C4-2B (cell line): ENCODE results near the gene MEF2D.

Source experiments
- CTCF ChIP-seq: fragments of 450-650 bp; conservative IDR thresholded peaks from 2 replicates; pipeline ENCODE4 v1.5.1; 2017; ENCODE audit warnings: mild to moderate bottlenecking
- ZFX ChIP-seq: fragments of 450-650 bp; IDR thresholded peaks from 2 replicates; pipeline ENCODE4 v1.6.1; 2017

DNA sequence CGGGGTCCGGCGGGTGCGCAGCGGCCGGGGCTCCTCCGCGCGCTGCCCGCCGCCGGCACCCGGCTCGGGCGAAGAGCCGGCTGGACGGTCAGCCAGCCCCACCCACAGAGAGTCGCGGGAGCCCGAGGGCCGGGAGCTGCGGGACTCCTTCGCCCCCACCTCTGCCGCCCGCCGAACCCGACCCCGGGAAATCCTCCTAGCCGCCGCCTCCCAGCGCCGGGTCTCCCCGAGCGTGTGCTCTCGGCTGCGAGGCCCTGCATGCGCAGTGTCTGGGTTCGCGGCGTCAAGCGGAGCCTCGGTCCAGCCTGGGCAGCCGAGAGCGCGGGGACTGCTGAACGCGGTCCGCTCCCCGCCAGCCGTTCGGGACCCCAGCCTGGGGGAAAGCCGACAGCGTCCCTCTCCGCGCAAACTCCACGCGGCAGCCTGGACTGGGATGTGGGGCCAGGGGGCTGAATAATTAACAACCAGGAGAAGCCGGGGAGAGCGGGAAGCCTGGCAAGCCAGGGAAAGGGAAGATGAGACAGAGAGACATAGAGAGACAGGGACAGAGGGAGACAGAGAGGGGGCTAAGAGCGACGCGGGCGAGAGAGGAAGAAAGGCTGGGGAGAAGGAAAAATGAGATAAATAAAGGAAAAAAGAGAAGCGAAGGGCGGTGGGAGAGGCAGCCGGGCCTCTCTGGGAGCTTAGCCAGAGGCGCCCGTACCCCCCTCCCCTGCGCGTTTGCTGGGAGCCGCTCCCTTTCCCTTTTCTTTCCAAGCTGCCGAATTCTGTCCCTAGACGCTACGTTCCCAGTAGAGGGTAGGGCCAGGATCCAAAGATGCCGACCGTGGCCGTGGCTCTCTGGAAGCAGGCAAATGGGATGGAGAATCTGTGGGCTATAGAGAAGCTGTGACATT, 64.2 kb downstream of the MEF2D start:
- TF ChIP-seq CTCF (no peak), ZFX (no peak)
